Stomach (tissue), 9 donors: Measurements from ENCODE around the gene ABCB8. TPM values are rescaled to one million over a fixed set of nuclear protein-coding genes. Genes with fewer than 3 reads are reported as not detected.

Source experiments
- DNase-seq, 2 donors: peaks; one replicate each; pipeline versions ENCODE4 v3.0.0 to v3.0.0-alpha.2; 2013 to 2019
- H3K27ac ChIP-seq, 5 donors: fragments of 200-600 bp in 4 of 5; sonication (generic) in 4 of 5; one replicate each; pipeline ENCODE4 v1.5.1; 2013 to 2019; ENCODE audit warnings: mild to moderate bottlenecking in 1 of 5, moderate library complexity in 1 of 5
- H3K27me3 ChIP-seq, 3 donors: fragments of 200-600 bp; sonication (generic); one replicate each; pipeline ENCODE4 v1.5.1; 2017 to 2019; ENCODE audit warnings: mixed run types in 1 of 3
- H3K36me3 ChIP-seq, 4 donors: fragments of 200-600 bp; sonication (generic); 1 replicate in 3 of 4; 2 replicates in 1 of 4; pipeline ENCODE4 v1.5.1; 2016 to 2019
- H3K4me1 ChIP-seq, 4 donors: fragments of 200-600 bp; sonication (generic); one replicate each; pipeline ENCODE4 v1.5.1; 2016 to 2019
- H3K4me3 ChIP-seq, 4 donors: fragments of 200-600 bp; sonication (generic) in 3 of 4; one replicate each; pipeline ENCODE4 v1.5.1; 2016 to 2019; ENCODE audit warnings: mild to moderate bottlenecking in 1 of 4
- H3K9me3 ChIP-seq, 4 donors: fragments of 200-600 bp; sonication (generic); one replicate each; pipeline ENCODE4 v1.5.1; 2016 to 2019
- CTCF ChIP-seq, 7 experiments: fragments of 450-650 bp in 4 of 7; fragments of 200-600 bp in 3 of 7; sonication (generic) in 3 of 7; IDR thresholded peaks; one replicate each; pipeline ENCODE4 v1.5.1; 2016 to 2019; ENCODE audit warnings: antibody characterized with exemption in 7 of 7, control low read depth in 2 of 7, mild to moderate bottlenecking in 1 of 7
- EP300 ChIP-seq: sonication (generic); formaldehyde crosslinking; IDR thresholded peaks from one replicate; pipeline ENCODE4 v1.6.1; 2017; ENCODE audit warnings: antibody characterized with exemption
- POLR2A ChIP-seq, 4 donors: fragments of 450-650 bp; IDR thresholded peaks; one replicate each; pipeline ENCODE4 v1.6.1; 2016; ENCODE audit warnings: antibody characterized with exemption in 4 of 4, control low read depth in 2 of 4, mild to moderate bottlenecking in 1 of 4, moderate library complexity in 1 of 4
- POLR2AphosphoS5 ChIP-seq, 3 donors: sonication (generic); formaldehyde crosslinking; IDR thresholded peaks; one replicate each; pipeline ENCODE4 v1.6.1; 2016; ENCODE audit warnings: antibody characterized with exemption in 3 of 3
- WGBS, 5 donors: extraction: QIAGEN DNeasy Blood & Tissue Kit in 3 of 5; methylation state at CpG; one replicate each; pipeline versions ENCODE4 v1.1.5 to v1.1.7; 2013 to 2018; 5-methylcytosine and 5-hydroxymethylcytosine counted together
- intact Hi-C: fragments of 100-400 bp; cut with DNase I; formaldehyde crosslinking; loops from one replicate; pipeline ENCODE4 v1.15.1; 2023; ENCODE audit warnings: low total_unique reads
- polyA plus RNA-seq, 3 donors: library from polyadenylated mRNA; stranded (reverse); fragments of 200-250 nt; gene quantifications; one replicate each; pipeline ENCODE4 v1.2.3, GENCODE V29; 2013
- total RNA-seq, 5 donors: library from RNA; depleted of rRNA; stranded (reverse); fragments of >200 nt; gene quantifications; one replicate each; pipeline versions ENCODE4 v1.1.0 to v1.2.3, GENCODE V29; 2014 to 2016
- donor health status: healthy with polysubstance abuse.
- donor health status: Bipolar disorder and iron deficiency.
- donor health status: healthy.

ABCB8 gene
- total and polyA plus RNA-seq, 8 donors = 9.5 to 57.2 (median 19.4) TPM

GRCh38 chr7:151068069-151068773 is 40.0 kb downstream of the ABCB8 start:
- intact Hi-C loops = loop anchor here (10.0 kb wide), 1 partner anchor 47 kb away; no protein-coding TSS in a partner anchor
- Histone ChIP-seq H3K4me1 (peaks cover 6 to 22% (median 10%) of the 10 kb centered on the region in 4 donors), H3K27ac (no peak overlapping the region), H3K27me3 (no peaks in the 10 kb centered on the region), H3K36me3 (peaks cover 80 to 96% (median 94%) of the 10 kb centered on the region in 4 donors), H3K4me3 (no peak overlapping the region), H3K9me3 (no peaks in the 10 kb centered on the region)
- DNase-seq = no peak
- no peak for TF ChIP-seq POLR2A (IDR thresholded peaks at IDR 0.05)
- TF ChIP-seq CTCF (IDR thresholded peaks at IDR 0.05) = no peak
- TF ChIP-seq EP300 = no peak
- TF ChIP-seq POLR2AphosphoS5 (IDR thresholded peaks at IDR 0.05) = no peak
- WGBS, 5 donors = 78 to 86% (median 85%) methylated on average over 12 of the region's 12 CpGs

- intact Hi-C loops = loop anchor here (10.0 kb wide), 1 partner anchor 45 kb away; no protein-coding TSS in a partner anchor
- peaks cover 89 to 100% (median 100%) of the 10 kb centered on the region in 4 donors for H3K36me3 ChIP-seq
- 64 to 88% (median 81%) methylated on average over 4 to 17 of the region's 17 CpGs for WGBS, 5 donors
These were observed 41.8 kb downstream of the ABCB8 start for GRCh38 chr7:151069841-151070573.

GRCh38 chr7:151070574-151070960 is 42.3 kb downstream of the ABCB8 start:
- Histone ChIP-seq H3K9me3 (no peaks in the 10 kb centered on the region), H3K27ac (no peak overlapping the region), H3K27me3 (no peaks in the 10 kb centered on the region), H3K4me3 (no peak overlapping the region), H3K36me3 (peaks cover 89 to 100% (median 100%) of the 10 kb centered on the region in 4 donors), H3K4me1 (peaks cover 0 to 1% (median 0%) of the 10 kb centered on the region in 4 donors)
- DNase-seq = no peak
- 89 to 99% (median 93%) methylated on average over 8 to 15 of the region's 15 CpGs for WGBS, 5 donors
- intact Hi-C loops = no loop called here
- TF ChIP-seq POLR2AphosphoS5 (IDR thresholded peaks at IDR 0.05) = no peak
- no peak for TF ChIP-seq EP300
- no peak for TF ChIP-seq CTCF (IDR thresholded peaks at IDR 0.05)
- no peak for TF ChIP-seq POLR2A (IDR thresholded peaks at IDR 0.05)

More at GRCh38 chr7:151069841-151070573, 41.8 kb downstream of the ABCB8 start:
- no peak for DNase-seq
- H3K9me3 ChIP-seq = no peaks in the 10 kb centered on the region
- H3K27ac ChIP-seq = no peak overlapping the region
- no peak overlapping the region for H3K4me3 ChIP-seq
- H3K27me3 ChIP-seq = no peaks in the 10 kb centered on the region
- peaks cover 0 to 4% (median 2%) of the 10 kb centered on the region in 4 donors for H3K4me1 ChIP-seq
- no peak for TF ChIP-seq CTCF (IDR thresholded peaks at IDR 0.05)
- TF ChIP-seq POLR2AphosphoS5 (IDR thresholded peaks at IDR 0.05) = no peak
- no peak for TF ChIP-seq EP300
- TF ChIP-seq POLR2A (IDR thresholded peaks at IDR 0.05) = no peak

GRCh38 chr7:151071032-151071866 is 43.0 kb downstream of the ABCB8 start:
- intact Hi-C loops = no loop called here
- no peak overlapping the region for H3K27ac ChIP-seq
- DNase-seq = no peak
- H3K9me3 ChIP-seq = no peaks in the 10 kb centered on the region
- no peaks in the 10 kb centered on the region for H3K27me3 ChIP-seq
- WGBS, 5 donors = 88 to 91% (median 89%) methylated on average over 17 to 39 of the region's 39 CpGs
- peaks cover 90 to 100% (median 100%) of the 10 kb centered on the region in 4 donors for H3K36me3 ChIP-seq
- H3K4me3 ChIP-seq = no peak overlapping the region
- TF ChIP-seq POLR2AphosphoS5 (IDR thresholded peaks at IDR 0.05) = no peak
- no peak for TF ChIP-seq POLR2A (IDR thresholded peaks at IDR 0.05)
- TF ChIP-seq EP300 = no peak
- no peak for TF ChIP-seq CTCF (IDR thresholded peaks at IDR 0.05)
- peaks cover 0 to 2% (median under 1%) of the 10 kb centered on the region in 4 donors for H3K4me1 ChIP-seq
